ENCODE data around the gene ALG14. TPM values are rescaled to one million over a fixed set of nuclear protein-coding genes. Genes with fewer than 3 reads are reported as not detected.

Gene ALG14, protein sequence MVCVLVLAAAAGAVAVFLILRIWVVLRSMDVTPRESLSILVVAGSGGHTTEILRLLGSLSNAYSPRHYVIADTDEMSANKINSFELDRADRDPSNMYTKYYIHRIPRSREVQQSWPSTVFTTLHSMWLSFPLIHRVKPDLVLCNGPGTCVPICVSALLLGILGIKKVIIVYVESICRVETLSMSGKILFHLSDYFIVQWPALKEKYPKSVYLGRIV
- 0.87 TPM for polyA plus RNA-seq (2013)

DNA sequence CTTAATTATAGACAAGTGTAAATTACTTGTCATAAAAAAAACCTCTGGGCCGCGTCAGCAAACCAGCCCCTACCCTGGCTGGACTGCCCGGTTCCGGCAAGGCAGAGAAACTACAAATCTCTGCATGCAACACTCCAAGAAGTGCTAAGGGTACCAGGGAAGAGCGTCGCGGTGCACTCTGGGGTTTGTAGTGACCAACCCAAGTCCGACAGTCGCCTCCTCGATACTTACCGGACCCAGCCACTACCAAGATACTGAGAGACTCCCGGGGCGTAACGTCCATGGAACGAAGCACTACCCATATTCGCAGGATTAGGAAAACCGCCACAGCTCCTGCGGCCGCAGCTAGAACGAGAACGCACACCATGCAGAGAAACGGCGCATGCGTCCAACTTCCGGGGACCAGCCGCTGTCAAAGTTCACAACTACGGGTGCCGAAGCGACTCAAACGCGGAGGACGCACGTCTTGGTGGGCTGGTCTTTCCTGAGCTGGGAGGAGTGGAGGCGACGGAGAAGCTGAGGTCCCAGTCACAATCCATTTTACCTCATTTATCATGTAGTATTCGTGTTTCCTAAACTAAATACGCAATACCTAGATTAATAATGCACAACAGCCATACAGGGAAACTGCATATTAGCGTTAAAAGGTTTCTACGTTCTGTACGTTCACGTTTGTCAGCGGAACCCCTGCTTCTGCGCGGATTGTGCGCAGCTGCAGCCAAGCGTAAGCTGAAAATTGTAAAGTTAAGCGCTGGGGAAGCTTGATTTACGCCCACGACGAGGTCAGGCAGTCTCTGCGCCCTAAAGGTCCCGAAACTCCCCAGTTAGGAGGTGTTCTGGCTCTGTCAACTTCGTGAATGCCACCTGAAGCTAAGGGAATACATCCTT lies at the start of gene ALG14:
Gene ALG14 (minus strand): TSS at position 420 of the 888 bp plus-strand sequence. CDS start 53 bp downstream, at position 367.
- Histone ChIP-seq H3K27me3 (replicated peaks in 2 of 5; ENCODE audit: control insufficient read depth in 4 of 5, insufficient read depth in 5 of 5, low read length in 4 of 5) (peaks cover 0 to 4% (median 0%) of the 10 kb centered on the region in 5 experiments), H3K4me3 (ENCODE audit: control insufficient read depth in 1 of 7, extremely low read depth in 1 of 7, insufficient read depth in 4 of 7, low read depth in 2 of 7, low read length in 6 of 7) (peak within 1 kb of the TSS; percentile 83 to 97 (median 90)), H3K4me1 (ENCODE audit: control extremely low read depth in 1 of 4, control insufficient read depth in 4 of 4, insufficient read depth in 4 of 4, low read length in 3 of 4) (peaks cover 11 to 15% (median 13%) of the 10 kb centered on the region in 4 experiments), H3K27ac (ENCODE audit: insufficient read depth in 1 of 2, low read depth in 1 of 2, low read length in 2 of 2, poor library complexity in 1 of 2, severe bottlenecking in 2 of 2) (peak within 1 kb of the TSS; percentile 50 to 74), H3K36me3 (ENCODE audit: control insufficient read depth in 4 of 4, insufficient read depth in 4 of 4, low read length in 3 of 4) (no peaks in the 10 kb centered on the region), H3K9me3 (ENCODE audit: control extremely low read depth in 1 of 5, control insufficient read depth in 4 of 5, insufficient read depth in 2 of 5, low read depth in 1 of 5, low read length in 4 of 5) (no peaks in the 10 kb centered on the region)
- POLR2A ChIA-PET: interaction anchor here (0.6 kb wide), 1 partner anchor 176 kb away, joined by 3 read pairs; no protein-coding TSS in a partner anchor
- under 1% methylated on average over 46 of the region's 53 CpGs for WGBS (ENCODE audit: insufficient coverage)
- peak; percentile 94 to 97 (median 97) for DNase-seq
- CTCF ChIA-PET: interaction anchor here (0.9 to 2.3 kb wide), 4 partner anchors 11 to 161 kb away, joined by 3 to 11 read pairs (median 4); partner anchors contain the start of gene RWDD3

DNA sequence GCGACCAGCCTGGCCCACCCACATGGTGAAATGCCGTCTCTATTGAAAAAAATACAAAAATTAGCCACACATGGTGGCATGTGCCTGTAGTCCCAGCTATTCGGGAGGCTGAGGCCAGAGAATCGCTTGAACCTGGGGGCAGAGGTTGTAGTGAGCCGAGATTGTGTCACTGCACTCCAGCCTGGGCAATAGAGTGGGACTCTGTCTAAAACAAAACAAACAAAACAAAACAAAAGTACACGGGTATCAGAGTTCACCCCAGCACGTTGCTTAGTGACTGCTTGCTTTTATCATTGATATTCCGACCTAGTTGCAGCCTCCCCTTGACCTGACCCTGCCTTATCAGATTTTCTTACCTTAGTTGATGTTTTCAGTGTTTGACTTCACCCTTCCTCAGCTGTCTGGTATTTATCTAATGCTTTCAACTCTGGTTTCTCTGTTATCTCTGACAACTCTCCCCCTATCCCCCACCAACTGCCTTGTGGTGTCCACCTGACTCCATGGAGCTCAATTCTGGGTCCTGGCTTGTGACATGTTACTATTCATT lies 49.5 kb upstream of the ALG14 start:
- H3K36me3 ChIP-seq (ENCODE audit: control insufficient read depth in 4 of 4, insufficient read depth in 4 of 4, low read length in 3 of 4): no peaks in the 10 kb centered on the region
- no peak for DNase-seq
- ChIA-PET CTCF (no interaction called here), POLR2A (no interaction called here)
- no peaks in the 10 kb centered on the region for H3K9me3 ChIP-seq (ENCODE audit: control extremely low read depth in 1 of 5, control insufficient read depth in 4 of 5, insufficient read depth in 2 of 5, low read depth in 1 of 5, low read length in 4 of 5)
- H3K27me3 ChIP-seq (replicated peaks in 2 of 5; ENCODE audit: control insufficient read depth in 4 of 5, insufficient read depth in 5 of 5, low read length in 4 of 5): peaks cover 15 to 43% (median 18%) of the 10 kb centered on the region in 5 experiments
- peaks cover 0 to 10% (median 8%) of the 10 kb centered on the region in 4 experiments for H3K4me1 ChIP-seq (ENCODE audit: control extremely low read depth in 1 of 4, control insufficient read depth in 4 of 4, insufficient read depth in 4 of 4, low read length in 3 of 4)
- no peak overlapping the region for H3K4me3 ChIP-seq (ENCODE audit: control insufficient read depth in 1 of 7, extremely low read depth in 1 of 7, insufficient read depth in 4 of 7, low read depth in 2 of 7, low read length in 6 of 7)
- 93% methylated on average over 8 of the region's 8 CpGs for WGBS (ENCODE audit: insufficient coverage)
- no peak overlapping the region for H3K27ac ChIP-seq (ENCODE audit: insufficient read depth in 1 of 2, low read depth in 1 of 2, low read length in 2 of 2, poor library complexity in 1 of 2, severe bottlenecking in 2 of 2)

DNA sequence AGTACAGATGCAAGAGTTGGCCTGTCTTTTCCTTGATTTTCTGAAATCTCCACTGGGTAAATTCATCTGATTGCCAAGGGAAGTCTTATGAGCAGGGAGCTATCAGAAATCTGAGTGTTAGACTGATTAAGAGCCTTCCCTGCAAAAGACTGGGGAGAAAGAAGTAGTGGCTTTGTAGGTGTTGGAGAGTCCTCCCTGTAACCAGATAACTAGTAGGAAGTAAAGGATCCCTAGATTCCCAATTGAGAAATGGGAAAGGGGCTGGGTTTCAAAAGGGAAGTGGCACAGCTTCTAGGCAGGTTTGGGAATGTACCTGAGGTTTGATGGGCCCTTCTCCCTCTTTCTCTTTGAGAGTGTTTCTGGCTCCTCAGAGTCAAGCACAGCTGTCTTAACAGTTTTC lies 46.5 kb upstream of the ALG14 start:
- Histone ChIP-seq H3K4me3 (ENCODE audit: control insufficient read depth in 1 of 7, extremely low read depth in 1 of 7, insufficient read depth in 4 of 7, low read depth in 2 of 7, low read length in 6 of 7) (no peak overlapping the region), H3K4me1 (ENCODE audit: control extremely low read depth in 1 of 4, control insufficient read depth in 4 of 4, insufficient read depth in 4 of 4, low read length in 3 of 4) (peaks cover 0 to 15% (median 13%) of the 10 kb centered on the region in 4 experiments), H3K27ac (ENCODE audit: insufficient read depth in 1 of 2, low read depth in 1 of 2, low read length in 2 of 2, poor library complexity in 1 of 2, severe bottlenecking in 2 of 2) (no peak overlapping the region), H3K36me3 (ENCODE audit: control insufficient read depth in 4 of 4, insufficient read depth in 4 of 4, low read length in 3 of 4) (no peaks in the 10 kb centered on the region), H3K27me3 (replicated peaks in 2 of 5; ENCODE audit: control insufficient read depth in 4 of 5, insufficient read depth in 5 of 5, low read length in 4 of 5) (peaks cover 15 to 50% (median 27%) of the 10 kb centered on the region in 5 experiments), H3K9me3 (ENCODE audit: control extremely low read depth in 1 of 5, control insufficient read depth in 4 of 5, insufficient read depth in 2 of 5, low read depth in 1 of 5, low read length in 4 of 5) (no peaks in the 10 kb centered on the region)
- POLR2A ChIA-PET: no interaction called here
- DNase-seq: no peak
- CTCF ChIA-PET: interaction anchor here (1.0 kb wide), 1 partner anchor 35 kb away, joined by 3 read pairs; no protein-coding TSS in a partner anchor

DNA sequence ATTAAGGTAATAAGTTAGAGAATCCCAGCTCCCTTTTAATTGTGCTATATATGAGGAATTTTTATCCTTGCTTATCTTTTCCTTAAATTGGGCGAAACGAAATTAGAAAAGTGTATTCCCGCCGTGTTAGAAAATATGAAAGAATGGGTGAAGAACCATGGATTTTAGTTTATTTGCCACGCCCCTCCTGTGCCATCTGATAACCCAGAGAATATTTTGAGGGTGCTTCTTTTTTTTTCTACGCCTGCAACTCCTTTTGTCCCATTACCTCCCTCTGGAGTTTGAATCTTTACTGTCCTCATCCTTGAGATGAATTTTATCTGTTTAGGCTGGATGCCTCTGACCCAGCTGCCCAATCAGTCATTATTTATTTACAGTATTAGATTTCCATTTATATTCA lies 46.0 kb upstream of the ALG14 start:
- ChIA-PET CTCF (interaction anchor here (1.3 kb wide), 1 partner anchor 18 kb away, joined by 3 read pairs; no protein-coding TSS in a partner anchor), POLR2A (no interaction called here)
- Histone ChIP-seq H3K9me3 (ENCODE audit: control extremely low read depth in 1 of 5, control insufficient read depth in 4 of 5, insufficient read depth in 2 of 5, low read depth in 1 of 5, low read length in 4 of 5) (no peaks in the 10 kb centered on the region), H3K4me1 (ENCODE audit: control extremely low read depth in 1 of 4, control insufficient read depth in 4 of 4, insufficient read depth in 4 of 4, low read length in 3 of 4) (peaks cover 0 to 15% (median 13%) of the 10 kb centered on the region in 4 experiments), H3K27ac (ENCODE audit: insufficient read depth in 1 of 2, low read depth in 1 of 2, low read length in 2 of 2, poor library complexity in 1 of 2, severe bottlenecking in 2 of 2) (no peak overlapping the region), H3K36me3 (ENCODE audit: control insufficient read depth in 4 of 4, insufficient read depth in 4 of 4, low read length in 3 of 4) (no peaks in the 10 kb centered on the region), H3K27me3 (replicated peaks in 2 of 5; ENCODE audit: control insufficient read depth in 4 of 5, insufficient read depth in 5 of 5, low read length in 4 of 5) (peaks cover 15 to 50% (median 27%) of the 10 kb centered on the region in 5 experiments), H3K4me3 (ENCODE audit: control insufficient read depth in 1 of 7, extremely low read depth in 1 of 7, insufficient read depth in 4 of 7, low read depth in 2 of 7, low read length in 6 of 7) (no peak overlapping the region)
- 100% methylated on average over 4 of the region's 6 CpGs for WGBS (ENCODE audit: insufficient coverage)
- no peak for DNase-seq

DNA sequence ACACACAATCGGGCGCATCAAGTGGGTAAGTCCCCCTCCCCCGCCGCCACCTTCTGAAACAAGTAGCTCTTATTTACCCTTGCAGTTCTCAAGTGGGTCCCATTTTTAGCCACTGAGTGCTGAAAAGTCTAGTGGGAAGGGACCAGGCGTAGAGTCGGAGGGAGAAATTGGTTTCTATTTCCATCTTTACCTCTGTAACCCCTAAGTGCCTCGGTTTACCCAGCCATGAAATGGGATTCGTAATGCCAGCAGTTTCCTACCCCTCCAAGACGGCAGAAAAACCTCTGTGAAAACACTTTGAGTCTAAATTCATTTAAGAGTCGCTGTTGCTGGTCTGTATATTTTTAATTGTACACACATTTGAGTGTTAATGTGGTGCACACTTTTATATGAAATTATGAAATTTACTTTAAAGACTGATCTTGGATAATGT lies 45.3 kb upstream of the ALG14 start:
- H3K36me3 ChIP-seq (ENCODE audit: control insufficient read depth in 4 of 4, insufficient read depth in 4 of 4, low read length in 3 of 4): no peaks in the 10 kb centered on the region
- peak in 2 of 3 donors; percentile 52 to 61 for DNase-seq
- no peaks in the 10 kb centered on the region for H3K9me3 ChIP-seq (ENCODE audit: control extremely low read depth in 1 of 5, control insufficient read depth in 4 of 5, insufficient read depth in 2 of 5, low read depth in 1 of 5, low read length in 4 of 5)
- peak overlapping the region in 6 of 7 experiments; percentile 52 to 80 (median 72) for H3K4me3 ChIP-seq (ENCODE audit: control insufficient read depth in 1 of 7, extremely low read depth in 1 of 7, insufficient read depth in 4 of 7, low read depth in 2 of 7, low read length in 6 of 7)
- WGBS (ENCODE audit: insufficient coverage): 27% methylated on average over 7 of the region's 10 CpGs
- ChIA-PET CTCF (interaction anchor here (0.8 to 1.4 kb wide), 3 partner anchors 9 to 34 kb away, joined by 3 to 5 read pairs (median 3); no protein-coding TSS in a partner anchor), POLR2A (interaction anchor here (0.6 kb wide), 1 partner anchor 287 kb away, joined by 3 read pairs; no protein-coding TSS in a partner anchor)
- peaks cover 0 to 15% (median 13%) of the 10 kb centered on the region in 4 experiments for H3K4me1 ChIP-seq (ENCODE audit: control extremely low read depth in 1 of 4, control insufficient read depth in 4 of 4, insufficient read depth in 4 of 4, low read length in 3 of 4)
- peaks cover 15 to 50% (median 27%) of the 10 kb centered on the region in 5 experiments for H3K27me3 ChIP-seq (replicated peaks in 2 of 5; ENCODE audit: control insufficient read depth in 4 of 5, insufficient read depth in 5 of 5, low read length in 4 of 5)
- no peak overlapping the region for H3K27ac ChIP-seq (ENCODE audit: insufficient read depth in 1 of 2, low read depth in 1 of 2, low read length in 2 of 2, poor library complexity in 1 of 2, severe bottlenecking in 2 of 2)

DNA sequence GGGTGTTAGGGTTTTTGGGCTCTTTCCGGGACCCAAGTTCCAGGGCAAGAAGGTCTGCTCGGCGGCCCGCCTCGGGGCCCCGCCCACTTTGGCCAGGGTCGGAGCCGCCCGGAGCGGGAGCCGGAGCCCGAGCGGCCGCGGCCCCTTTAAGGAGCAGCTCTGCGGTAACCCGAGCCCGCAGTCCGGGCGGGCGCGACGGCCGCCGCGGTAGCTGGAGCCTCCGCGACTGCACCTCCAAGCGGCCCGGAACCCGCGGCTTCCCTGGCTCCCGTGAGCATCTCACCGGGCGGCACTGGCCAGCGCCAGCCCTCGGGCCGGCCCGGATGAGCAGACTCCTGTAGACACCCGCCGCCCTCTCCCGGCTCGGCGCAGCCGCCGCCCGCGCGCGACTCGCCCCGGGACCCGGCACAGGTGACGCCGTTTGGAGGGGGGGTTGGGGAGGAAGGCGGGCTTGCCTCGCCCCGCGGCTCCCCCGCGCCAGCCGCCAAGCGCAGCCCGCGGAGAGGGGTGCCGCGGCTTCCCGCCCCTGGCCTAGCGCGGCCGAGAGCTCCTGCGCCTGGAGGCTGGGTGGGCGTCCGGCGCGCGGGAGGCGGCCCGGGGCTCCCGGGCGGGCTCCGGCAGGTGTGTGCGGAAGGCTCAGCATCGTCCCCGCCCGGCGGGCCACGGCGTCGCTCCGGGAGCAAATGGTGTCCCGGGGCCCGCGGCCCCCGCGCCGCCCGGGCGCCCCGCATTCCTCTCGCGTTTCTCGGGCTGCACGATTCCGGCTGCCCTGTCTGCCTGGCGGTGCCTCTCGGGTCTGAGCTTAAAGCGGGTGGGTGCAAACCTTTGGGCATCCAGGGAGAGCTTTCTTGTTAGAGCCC lies 44.7 kb upstream of the ALG14 start, which contains the start of gene TLCD4:
Gene TLCD4 (plus strand): TSS at position 149 of the 860 bp plus-strand sequence. CDS start 26,547 bp downstream, outside the sequence.
- ChIA-PET POLR2A (interaction anchor here (0.6 kb wide), 1 partner anchor 286 kb away, joined by 3 read pairs; no protein-coding TSS in a partner anchor), CTCF (interaction anchor here (0.8 to 1.4 kb wide), 5 partner anchors 10 to 133 kb away, joined by 3 to 5 read pairs (median 3); no protein-coding TSS in a partner anchor)
- peak in 2 of 3 donors; percentile 35 to 50 for DNase-seq
- H3K27me3 ChIP-seq (replicated peaks in 2 of 5; ENCODE audit: control insufficient read depth in 4 of 5, insufficient read depth in 5 of 5, low read length in 4 of 5): peaks cover 15 to 50% (median 27%) of the 10 kb centered on the region in 5 experiments
- WGBS (ENCODE audit: insufficient coverage): 0% methylated on average over 94 of the region's 108 CpGs
- peaks cover 0 to 15% (median 13%) of the 10 kb centered on the region in 4 experiments for H3K4me1 ChIP-seq (ENCODE audit: control extremely low read depth in 1 of 4, control insufficient read depth in 4 of 4, insufficient read depth in 4 of 4, low read length in 3 of 4)
- H3K9me3 ChIP-seq (ENCODE audit: control extremely low read depth in 1 of 5, control insufficient read depth in 4 of 5, insufficient read depth in 2 of 5, low read depth in 1 of 5, low read length in 4 of 5): no peaks in the 10 kb centered on the region
- no peak within 1 kb of the TSS for H3K27ac ChIP-seq (ENCODE audit: insufficient read depth in 1 of 2, low read depth in 1 of 2, low read length in 2 of 2, poor library complexity in 1 of 2, severe bottlenecking in 2 of 2)
- no peaks in the 10 kb centered on the region for H3K36me3 ChIP-seq (ENCODE audit: control insufficient read depth in 4 of 4, insufficient read depth in 4 of 4, low read length in 3 of 4)
- peak within 1 kb of the TSS; percentile 40 to 80 (median 67) for H3K4me3 ChIP-seq (ENCODE audit: control insufficient read depth in 1 of 7, extremely low read depth in 1 of 7, insufficient read depth in 4 of 7, low read depth in 2 of 7, low read length in 6 of 7)

All from common myeloid progenitor, CD34-positive (primary cell).